ENCODE measurements around the gene L3MBTL4.

GRCh38 chr18:5966514-5966913 lies 448.2 kb downstream of the L3MBTL4 start:
- TF ChIP-seq EZH2 (IDR thresholded peaks at IDR 0.05) (no peak), POLR2A (IDR thresholded peaks at IDR 0.05; ENCODE audit: borderline replicate concordance, extremely low read depth, insufficient read depth, insufficient read length) (no peak), RAD21 (IDR thresholded peaks at IDR 0.05; ENCODE audit: low read depth) (no peak), CTCF (IDR thresholded peaks at IDR 0.05 in 2 of 3, conservative IDR thresholded peaks at IDR 0.05 in 1 of 3; ENCODE audit: borderline replicate concordance in 1 of 3, insufficient read depth in 1 of 3, low read depth in 2 of 3, low read length in 2 of 3) (no peak), POLR2AphosphoS5 (IDR thresholded peaks at IDR 0.05; ENCODE audit: low read depth, low read length) (no peak), EZH2phosphoT487 (IDR thresholded peaks at IDR 0.05; ENCODE audit: borderline replicate concordance) (no peak), ZFX (IDR thresholded peaks at IDR 0.05) (no peak), YY1 (IDR thresholded peaks at IDR 0.05; ENCODE audit: extremely low read depth, insufficient replicate concordance, low read depth, low read length) (no peak), ZNF274 (IDR thresholded peaks at IDR 0.05; ENCODE audit: low read depth, low read length) (no peak), SIN3A (IDR thresholded peaks at IDR 0.05; ENCODE audit: low read depth) (no peak), ATF3 (IDR thresholded peaks at IDR 0.05) (no peak), TCF7L2 (IDR thresholded peaks at IDR 0.05; ENCODE audit: borderline replicate concordance, extremely low read depth, insufficient read depth, insufficient read length) (no peak), CBX3 (IDR thresholded peaks at IDR 0.05; ENCODE audit: low read depth) (no peak), MAX (IDR thresholded peaks at IDR 0.05) (no peak)
